BJ (cell line): ENCODE measurements around the gene ADGRF3. TPM values are rescaled to one million over a fixed set of nuclear protein-coding genes. Genes with fewer than 3 reads are reported as not detected.
"Not testable (repeated sequence)": the region's sequence is repeated elsewhere in the genome, so short reads cannot be mapped to it uniquely, and the experiment has no call there.

Experiments used
- CTCF ChIA-PET: fragments of 350-600 bp; formaldehyde crosslinking; extraction: SDS; loops from one replicate; lab custom pipeline; 2021; ENCODE audit warnings: antibody characterized with exemption, inconsistent platforms; lab: Yijun Ruan, JAX
- POLR2A ChIA-PET: fragments of 300-600 bp; sonication (Branson Sonifier 250); formaldehyde crosslinking; extraction: SDS; loops from one replicate; lab custom pipeline; 2021; ENCODE audit warnings: antibody characterized with exemption; lab: Charles Lee
- DNase-seq: peaks from one replicate; pipeline ENCODE4 v3.0.0-alpha.2; 2011; ENCODE audit warnings: low read depth
- H3K27me3 ChIP-seq: 2 replicates; pipeline ENCODE4 v1.6.0; 2011; ENCODE audit warnings: low read length; ENCODE audit not compliant: control insufficient read depth, insufficient read depth
- H3K36me3 ChIP-seq: 2 replicates; pipeline ENCODE4 v1.5.1; 2011; ENCODE audit warnings: low read length; ENCODE audit not compliant: control insufficient read depth, insufficient read depth
- H3K4me3 ChIP-seq: 2 replicates; pipeline ENCODE4 v1.5.1; 2011; ENCODE audit warnings: low read depth, mild to moderate bottlenecking, control low read depth, low read length
- CTCF ChIP-seq: IDR thresholded peaks from 2 replicates; pipeline ENCODE4 v1.5.1; 2011; ENCODE audit warnings: low read depth, mild to moderate bottlenecking, control low read depth, inconsistent platforms, low read length, moderate library complexity; ENCODE audit not compliant: insufficient read depth
- polyA plus RNA-seq: library from polyadenylated mRNA; depleted of rRNA; stranded (reverse); fragments of >200 nt; gene quantifications from 2 replicates; pipeline ENCODE4 v1.2.3, GENCODE V29; 2011; rRNA removed

The ADGRF3 gene
- polyA plus RNA-seq, 1 experiment = 0.12 TPM

- no peak for DNase-seq
- TF ChIP-seq CTCF = no peak
- H3K36me3 ChIP-seq = peaks cover 2% of the 10 kb centered on the region; the same call in 1 of the 2 replicates
- CTCF ChIA-PET = interaction anchor here (1.4 kb wide), 1 partner anchor 14 kb away, joined by 4 read pairs; no protein-coding TSS in a partner anchor
- POLR2A ChIA-PET = no interaction called here
- H3K4me3 ChIP-seq = no peak overlapping the region
- H3K27me3 ChIP-seq = no peaks in the 10 kb centered on the region
Measured at GRCh38 chr2:26270373-26270772, 76.2 kb downstream of the ADGRF3 start.

- no peak for TF ChIP-seq CTCF
- ChIA-PET POLR2A (interaction anchor here (0.7 kb wide), 1 partner anchor 26 kb away, joined by 5 read pairs; no protein-coding TSS in a partner anchor), CTCF (interaction anchor here (1.4 kb wide), 1 partner anchor 15 kb away, joined by 4 read pairs; no protein-coding TSS in a partner anchor)
- Histone ChIP-seq H3K4me3 (no peak overlapping the region), H3K36me3 (no peaks in the 10 kb centered on the region), H3K27me3 (no peaks in the 10 kb centered on the region)
- no peak for DNase-seq
Measured at GRCh38 chr2:26269571-26270158, 76.9 kb downstream of the ADGRF3 start.

- DNase-seq, H3K4me3 ChIP-seq, POLR2A ChIA-PET, H3K27me3 ChIP-seq, H3K36me3 ChIP-seq: not testable (repeated sequence)
- CTCF ChIA-PET = interaction anchor here (0.9 kb wide), 1 partner anchor 22 kb away, joined by 3 read pairs; no protein-coding TSS in a partner anchor
Measured at GRCh38 chr2:26268670-26269385, 77.8 kb downstream of the ADGRF3 start.

- ChIA-PET CTCF (interaction anchor here (0.9 kb wide), 1 partner anchor 22 kb away, joined by 3 read pairs; no protein-coding TSS in a partner anchor), POLR2A (no interaction called here)
- H3K4me3 ChIP-seq = no peak overlapping the region
- peaks cover 1% of the 10 kb centered on the region; the same call in 1 of the 2 replicates for H3K36me3 ChIP-seq
- DNase-seq = no peak
- no peaks in the 10 kb centered on the region for H3K27me3 ChIP-seq
- no peak for TF ChIP-seq CTCF
Measured at GRCh38 chr2:26268213-26268612, 78.4 kb downstream of the ADGRF3 start.

- POLR2A ChIA-PET, H3K4me3 ChIP-seq, H3K27me3 ChIP-seq, DNase-seq: not testable (repeated sequence)
- CTCF ChIA-PET = interaction anchor here (1.7 kb wide), 1 partner anchor 23 kb away, joined by 3 read pairs; no protein-coding TSS in a partner anchor
- peaks cover 11% of the 10 kb centered on the region for H3K36me3 ChIP-seq
Measured at GRCh38 chr2:26258836-26259235, 87.8 kb downstream of the ADGRF3 start.

Other genes starting within 250 kb of the ADGRF3 start
- gene GAREM2, start 173.7 kb downstream of the ADGRF3 start, polyA plus RNA-seq = 1.3 and 2.3 TPM in 2 replicates
- 111 and 136 TPM in 2 replicates for gene HADHA, start 102.2 kb downstream of the ADGRF3 start, polyA plus RNA-seq
- 99.4 and 144 TPM in 2 replicates for gene HADHB, start 101.8 kb downstream of the ADGRF3 start, polyA plus RNA-seq
- 9.5 and 11.1 TPM in 2 replicates for gene SELENOI, start 646 bp downstream of the ADGRF3 start, polyA plus RNA-seq
- gene DRC1, start 55.1 kb upstream of the ADGRF3 start, polyA plus RNA-seq = 0.05 and 0.22 TPM in 2 replicates
- 0.10 and 0.16 TPM in 2 replicates for gene OTOF, start 131.3 kb upstream of the ADGRF3 start, polyA plus RNA-seq